HEK293 (cell line): ENCODE data around the gene AKAP6.

Source experiments
- CTCF ChIP-seq: fragments of 450-650 bp; formaldehyde crosslinking; IDR thresholded peaks from 2 replicates; pipeline ENCODE4 v1.5.1; 2016; ENCODE audit warnings: missing biosample characterization, missing genetic modification characterization
- ELK4 ChIP-seq: IDR thresholded peaks from 2 replicates; pipeline ENCODE4 v1.6.1; 2011; ENCODE audit warnings: mild to moderate bottlenecking, low read depth, low read length, borderline replicate concordance
- OVOL3 ChIP-seq: fragments of 450-650 bp; formaldehyde crosslinking; IDR thresholded peaks from 2 replicates; pipeline ENCODE4 v1.5.1; 2016; ENCODE audit warnings: missing biosample characterization, missing genetic modification characterization
- PATZ1 ChIP-seq: fragments of 450-650 bp; formaldehyde crosslinking; IDR thresholded peaks from 2 replicates; pipeline ENCODE4 v1.5.1; 2016; ENCODE audit warnings: missing biosample characterization, missing genetic modification characterization
- PRDM1 ChIP-seq: fragments of 450-650 bp; formaldehyde crosslinking; IDR thresholded peaks from 2 replicates; pipeline ENCODE4; 2016; ENCODE audit warnings: missing biosample characterization, missing genetic modification characterization
- PRDM4 ChIP-seq: fragments of 450-650 bp; formaldehyde crosslinking; IDR thresholded peaks from 2 replicates; pipeline ENCODE4 v1.5.1; 2017; ENCODE audit warnings: missing biosample characterization, missing genetic modification characterization
- REPIN1 ChIP-seq: fragments of 450-650 bp; formaldehyde crosslinking; IDR thresholded peaks from 2 replicates; pipeline ENCODE4 v1.5.1; 2017; ENCODE audit warnings: missing biosample characterization, missing genetic modification characterization, low read depth
- REST ChIP-seq: fragments of 450-650 bp; formaldehyde crosslinking; IDR thresholded peaks from 2 replicates; pipeline ENCODE4 v1.5.1; 2016; ENCODE audit warnings: missing biosample characterization, missing genetic modification characterization
- YY1 ChIP-seq: fragments of 450-650 bp; formaldehyde crosslinking; IDR thresholded peaks from 2 replicates; pipeline ENCODE4 v1.5.1; 2018; ENCODE audit warnings: missing biosample characterization, missing genetic modification characterization
- ZBTB1 ChIP-seq: fragments of 450-650 bp; formaldehyde crosslinking; IDR thresholded peaks from 2 replicates; pipeline ENCODE4 v1.5.1; 2016; ENCODE audit warnings: missing biosample characterization, missing genetic modification characterization
- ZNF18 ChIP-seq: fragments of 450-650 bp; formaldehyde crosslinking; IDR thresholded peaks from 2 replicates; pipeline ENCODE4 v1.5.1; 2016; ENCODE audit warnings: missing biosample characterization, missing genetic modification characterization

GRCh38 chr14:32733015-32733414 lies 403.9 kb downstream of the AKAP6 start:
- TF ChIP-seq ZBTB1 (tag by site-specific recombination) (no peak), CTCF (no peak), REPIN1 (tag by site-specific recombination) (no peak), PATZ1 (no peak), PRDM4 (no peak), PRDM1 (tag by site-specific recombination) (no peak), ELK4 (no peak), ZNF18 (tag by site-specific recombination) (no peak), OVOL3 (tag by site-specific recombination) (no peak), YY1 (tag by site-specific recombination) (no peak), REST (tag by site-specific recombination) (no peak)
